Neural cell (in vitro differentiated cells): ENCODE measurements around the gene CDCP2. TPM values are rescaled to one million over a fixed set of nuclear protein-coding genes. Genes with fewer than 3 reads are reported as not detected.

Source experiments
- H2AFZ ChIP-seq: fragments of 200-600, 300-800 bp; sonication (generic), shearing (Covaris generic); 2 replicates; pipeline ENCODE4 v1.6.0; 2014; ENCODE audit warnings: low read depth, mild to moderate bottlenecking, antibody characterized with exemption, low read length, moderate library complexity
- H3F3A ChIP-seq: fragments of 200-600 bp; shearing (Covaris generic); 2 replicates; pipeline ENCODE4 v1.6.1; 2016; ENCODE audit warnings: mild to moderate bottlenecking, moderate library complexity, mixed read lengths, antibody characterized with exemption, low read length; ENCODE audit not compliant: insufficient read depth, poor library complexity, severe bottlenecking
- H3K27ac ChIP-seq: fragments of 200-600, 300-800 bp; sonication (generic), shearing (Covaris generic); 2 replicates; pipeline ENCODE4 v1.5.1; 2014; ENCODE audit warnings: mild to moderate bottlenecking, low read length, moderate library complexity
- H3K27me3 ChIP-seq: fragments of 300-800, 200-600 bp; sonication (generic), shearing (Covaris generic); 2 replicates; pipeline ENCODE4 v1.6.0; 2014; ENCODE audit warnings: mild to moderate bottlenecking, low read depth, low read length, moderate library complexity; ENCODE audit not compliant: insufficient read depth
- H3K36me3 ChIP-seq: fragments of 300-800, 200-600 bp; sonication (generic), shearing (Covaris generic); 2 replicates; pipeline ENCODE4 v1.5.1; 2014; ENCODE audit warnings: mild to moderate bottlenecking, antibody characterized with exemption, low read length, moderate library complexity; ENCODE audit not compliant: insufficient read depth
- H3K4me2 ChIP-seq: fragments of 300-800, 200-600 bp; sonication (generic), shearing (Covaris generic); 2 replicates; pipeline ENCODE4 v1.6.0; 2014; ENCODE audit warnings: mild to moderate bottlenecking, low read length
- H3K4me3 ChIP-seq: fragments of 300-800, 200-600 bp; sonication (generic), shearing (Covaris generic); 2 replicates; pipeline ENCODE4 v1.5.1; 2014; ENCODE audit warnings: mild to moderate bottlenecking, low read length, moderate library complexity
- H3K79me2 ChIP-seq: fragments of 200-600 bp; shearing (Covaris generic); replicated peaks from 2 replicates; pipeline ENCODE4 v1.6.0; 2014; ENCODE audit warnings: mild to moderate bottlenecking, low read length, moderate library complexity; ENCODE audit not compliant: insufficient read depth
- H3K9ac ChIP-seq: fragments of 300-800, 200-600 bp; sonication (generic), shearing (Covaris generic); 2 replicates; pipeline ENCODE4 v1.6.1; 2016; ENCODE audit warnings: mild to moderate bottlenecking, low read length, mixed read lengths
- H3K9me2 ChIP-seq: fragments of 200-600 bp; shearing (Covaris generic); 2 replicates; pipeline ENCODE4 v1.6.1; 2016; ENCODE audit warnings: mild to moderate bottlenecking, low read length, mixed read lengths; ENCODE audit not compliant: insufficient read depth
- H3K9me3 ChIP-seq: fragments of 200-600, 300-800 bp; sonication (generic), shearing (Covaris generic); 2 replicates; pipeline ENCODE4 v1.6.1; 2016; ENCODE audit warnings: mild to moderate bottlenecking, mixed run types, low read length, moderate library complexity, mixed read lengths
- H4K20me1 ChIP-seq: fragments of 200-600 bp; shearing (Covaris generic); 2 replicates; pipeline ENCODE4 v1.6.1; 2016; ENCODE audit warnings: mild to moderate bottlenecking, mixed run types; ENCODE audit not compliant: insufficient read depth
- CTCF ChIP-seq: fragments of 450-650 bp; IDR thresholded peaks from 2 replicates; pipeline ENCODE4 v1.5.1; 2014; ENCODE audit warnings: antibody characterized with exemption, mild to moderate bottlenecking, moderate library complexity; ENCODE audit not compliant: poor library complexity, severe bottlenecking
- EP300 ChIP-seq: fragments of 450-650 bp; conservative IDR thresholded peaks from 2 replicates; pipeline ENCODE4 v1.6.1; 2014; ENCODE audit warnings: antibody characterized with exemption, mild to moderate bottlenecking, moderate library complexity; ENCODE audit not compliant: poor library complexity, severe bottlenecking
- EZH2 ChIP-seq: fragments of 200-600, 300-800 bp; shearing (Covaris generic), sonication (generic); IDR thresholded peaks from 2 replicates; pipeline ENCODE4 v1.6.1; 2014; ENCODE audit warnings: antibody characterized with exemption, low read length, borderline replicate concordance, mild to moderate bottlenecking; ENCODE audit not compliant: insufficient read depth, poor library complexity, severe bottlenecking
- MXI1 ChIP-seq: fragments of 450-650 bp; conservative IDR thresholded peaks from 2 replicates; pipeline ENCODE4 v1.6.1; 2014; ENCODE audit warnings: antibody characterized with exemption, mild to moderate bottlenecking; ENCODE audit not compliant: poor library complexity, severe bottlenecking
- POLR2AphosphoS5 ChIP-seq: IDR thresholded peaks from 2 replicates; pipeline ENCODE4 v1.6.1; 2012
- RAD21 ChIP-seq: fragments of 450-650 bp; conservative IDR thresholded peaks from 2 replicates; pipeline ENCODE4 v1.6.1; 2014; ENCODE audit warnings: antibody characterized with exemption, mild to moderate bottlenecking, moderate library complexity
- REST ChIP-seq: IDR thresholded peaks from 2 replicates; pipeline ENCODE4 v1.6.1; 2012; ENCODE audit warnings: borderline replicate concordance
- SMC3 ChIP-seq: fragments of 450-650 bp; conservative IDR thresholded peaks from 2 replicates; pipeline ENCODE4 v1.6.1; 2014; ENCODE audit warnings: antibody characterized with exemption, mild to moderate bottlenecking, moderate library complexity; ENCODE audit not compliant: poor library complexity
- TAF1 ChIP-seq: IDR thresholded peaks from 2 replicates; pipeline ENCODE4 v1.6.1; 2012; ENCODE audit warnings: low read depth
- polyA plus RNA-seq: library from polyadenylated mRNA; depleted of rRNA; stranded (reverse); fragments of >200 nt; gene quantifications from 2 replicates; pipeline ENCODE4 v1.2.3, GENCODE V29; 2014

The CDCP2 gene
- polyA plus RNA-seq, 1 donor from 2014 or later = not detected

GRCh38 chr1:54115520-54115919 is 37.3 kb downstream of the CDCP2 start:
- H3K4me3 ChIP-seq = no peak overlapping the region
- H3K27me3 ChIP-seq = no peaks in the 10 kb centered on the region
- H3K79me2 ChIP-seq = no peaks in the 10 kb centered on the region
- no peaks in the 10 kb centered on the region for H3F3A ChIP-seq
- H3K9ac ChIP-seq = no peak overlapping the region
- no peaks in the 10 kb centered on the region for H3K9me3 ChIP-seq
- H2AFZ ChIP-seq = no peak overlapping the region
- no peak for TF ChIP-seq SMC3
- TF ChIP-seq RAD21 = no peak
- no peak for TF ChIP-seq TAF1
- no peak for TF ChIP-seq MXI1
- TF ChIP-seq EZH2 = no peak
- no peak for TF ChIP-seq POLR2AphosphoS5
- TF ChIP-seq CTCF = no peak
- TF ChIP-seq REST = no peak
- TF ChIP-seq EP300 = no peak
- no peaks in the 10 kb centered on the region for H4K20me1 ChIP-seq
- no peaks in the 10 kb centered on the region for H3K36me3 ChIP-seq
- H3K9me2 ChIP-seq = no peaks in the 10 kb centered on the region
- H3K27ac ChIP-seq = no peak overlapping the region
- H3K4me2 ChIP-seq = no peak overlapping the region

GRCh38 chr1:54114955-54115354 is 37.8 kb downstream of the CDCP2 start:
- H3K36me3 ChIP-seq = no peaks in the 10 kb centered on the region
- no peaks in the 10 kb centered on the region for H4K20me1 ChIP-seq
- no peak overlapping the region for H3K9ac ChIP-seq
- H2AFZ ChIP-seq = no peak overlapping the region
- no peaks in the 10 kb centered on the region for H3K27me3 ChIP-seq
- H3K79me2 ChIP-seq = no peaks in the 10 kb centered on the region
- TF ChIP-seq RAD21 (no peak), MXI1 (no peak), TAF1 (no peak), EP300 (no peak), EZH2 (no peak), POLR2AphosphoS5 (no peak), SMC3 (no peak), REST (no peak), CTCF (no peak)
- H3K4me2 ChIP-seq = no peak overlapping the region
- H3K9me3 ChIP-seq = no peaks in the 10 kb centered on the region
- H3K27ac ChIP-seq = no peak overlapping the region
- H3K4me3 ChIP-seq = no peak overlapping the region
- H3F3A ChIP-seq = no peaks in the 10 kb centered on the region
- no peaks in the 10 kb centered on the region for H3K9me2 ChIP-seq
